Measurements from ENCODE around the gene SLC16A5. TPM values are rescaled to one million over a fixed set of nuclear protein-coding genes. Genes with fewer than 3 reads are reported as not detected.

The SLC16A5 gene
- total RNA-seq, 6 experiments from 2014 or later: 1.2 to 3.7 (median 1.7) TPM

DNA sequence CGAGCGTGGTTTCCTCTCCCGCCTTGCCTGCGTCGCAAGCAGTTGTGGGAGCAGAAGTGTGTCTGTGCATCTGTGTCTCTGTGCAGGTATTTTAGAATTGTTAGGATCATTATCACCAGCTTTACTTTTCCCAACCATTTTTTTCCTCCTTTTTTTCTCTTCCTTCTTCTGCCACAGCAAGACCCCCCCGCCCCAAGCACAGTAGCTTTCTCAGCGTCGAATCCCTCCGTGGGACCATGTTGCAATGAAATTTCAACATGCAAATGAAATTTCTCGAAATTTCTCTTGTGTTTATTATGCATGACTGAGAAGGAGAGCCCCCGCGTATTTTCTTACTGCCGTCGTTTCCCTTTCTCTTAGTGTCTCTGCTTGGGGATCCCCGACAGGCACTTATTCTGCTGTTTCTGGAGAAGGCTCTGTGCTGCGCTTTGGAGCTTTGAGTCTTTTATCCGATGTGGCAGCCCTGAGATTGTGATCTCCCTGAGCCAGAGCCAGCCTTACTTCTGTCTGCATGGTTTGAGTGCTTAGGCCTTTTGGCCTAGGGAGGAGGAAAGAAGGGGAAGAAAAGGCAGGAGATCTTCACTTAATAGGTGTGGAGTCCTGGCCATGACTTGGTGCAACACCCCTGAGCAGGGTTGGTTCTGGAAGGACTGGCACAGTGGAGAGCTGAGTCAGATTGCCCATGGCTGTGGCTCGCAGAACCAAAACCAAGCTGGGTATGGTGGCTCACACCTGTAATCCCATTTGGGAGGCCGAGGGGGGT lies 27.0 kb downstream of the SLC16A5 start:
- Histone ChIP-seq H3K4me1 (peaks cover 0 to 23% (median 2%) of the 10 kb centered on the region in 4 donors), H3K27ac (peak overlapping the region; percentile 62 to 78 (median 62)), H3K27me3 (no peaks in the 10 kb centered on the region), H3K4me3 (peak overlapping the region; percentile 38 to 49 (median 43)), H3K36me3 (no peaks in the 10 kb centered on the region), H3K9me3 (no peaks in the 10 kb centered on the region)
- DNase-seq (no peak), ATAC-seq (no peak)
- intact Hi-C loops (cut with DNase I): loop anchor here (10.0 kb wide), 2 partner anchors 50 to 90 kb away; partner anchors contain the start of gene NUP85 (in 1 of the 2)
- TF ChIP-seq, protein P1, sequence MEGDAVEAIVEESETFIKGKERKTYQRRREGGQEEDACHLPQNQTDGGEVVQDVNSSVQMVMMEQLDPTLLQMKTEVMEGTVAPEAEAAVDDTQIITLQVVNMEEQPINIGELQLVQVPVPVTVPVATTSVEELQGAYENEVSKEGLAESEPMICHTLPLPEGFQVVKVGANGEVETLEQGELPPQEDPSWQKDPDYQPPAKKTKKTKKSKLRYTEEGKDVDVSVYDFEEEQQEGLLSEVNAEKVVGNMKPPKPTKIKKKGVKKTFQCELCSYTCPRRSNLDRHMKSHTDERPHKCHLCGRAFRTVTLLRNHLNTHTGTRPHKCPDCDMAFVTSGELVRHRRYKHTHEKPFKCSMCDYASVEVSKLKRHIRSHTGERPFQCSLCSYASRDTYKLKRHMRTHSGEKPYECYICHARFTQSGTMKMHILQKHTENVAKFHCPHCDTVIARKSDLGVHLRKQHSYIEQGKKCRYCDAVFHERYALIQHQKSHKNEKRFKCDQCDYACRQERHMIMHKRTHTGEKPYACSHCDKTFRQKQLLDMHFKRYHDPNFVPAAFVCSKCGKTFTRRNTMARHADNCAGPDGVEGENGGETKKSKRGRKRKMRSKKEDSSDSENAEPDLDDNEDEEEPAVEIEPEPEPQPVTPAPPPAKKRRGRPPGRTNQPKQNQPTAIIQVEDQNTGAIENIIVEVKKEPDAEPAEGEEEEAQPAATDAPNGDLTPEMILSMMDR (IDR thresholded peaks at IDR 0.05): no peak
- no peak for TF ChIP-seq POLR2A (IDR thresholded peaks at IDR 0.05)
- 38% methylated on average over 13 of the region's 19 CpGs for WGBS (ENCODE audit: insufficient coverage, low coverage, low lambda C conversion rate, missing lambda C conversion rate)

DNA sequence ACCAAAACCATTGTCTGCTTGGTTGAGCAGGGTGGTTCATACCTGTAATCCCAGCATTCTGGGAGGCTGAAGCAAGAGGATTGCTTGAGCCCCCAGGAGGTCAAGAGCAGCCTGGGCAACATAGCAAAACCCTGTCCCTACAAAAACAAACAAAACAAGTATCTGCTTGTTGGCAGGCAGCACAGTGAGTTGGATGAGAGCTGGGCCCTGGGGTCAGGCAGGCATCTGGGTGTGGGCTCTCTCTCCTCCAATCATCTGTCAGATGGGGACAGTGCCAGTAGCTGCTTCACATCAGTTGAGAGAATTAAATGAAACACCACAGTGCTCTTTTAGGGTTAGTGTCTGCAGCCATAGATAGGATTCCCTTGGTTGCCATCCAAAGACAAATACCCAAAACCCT lies 27.8 kb downstream of the SLC16A5 start:
- H3K4me1 ChIP-seq: peaks cover 0 to 21% (median 2%) of the 10 kb centered on the region in 4 donors
- no peak overlapping the region for H3K27ac ChIP-seq
- ATAC-seq: no peak

DNA sequence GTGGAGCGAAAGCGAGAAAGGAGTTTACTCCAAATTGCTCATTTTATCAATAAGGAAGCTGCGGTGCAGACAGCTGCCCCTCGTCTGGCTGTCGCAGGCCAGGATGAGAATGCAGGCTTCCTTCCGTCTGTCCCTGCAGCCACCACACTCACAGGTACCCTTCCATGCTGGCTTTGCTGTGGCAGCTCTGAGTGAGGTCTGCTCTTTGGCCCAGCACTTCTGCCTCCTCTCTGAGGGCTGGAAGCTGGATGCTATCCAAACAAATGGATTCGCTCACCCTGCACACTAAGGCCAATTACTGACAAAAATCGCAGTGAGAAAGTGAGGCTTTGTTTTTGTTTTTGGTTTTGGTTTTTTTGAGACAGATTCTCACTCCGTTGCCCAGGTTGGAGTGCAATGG lies 29.0 kb downstream of the SLC16A5 start:
- Histone ChIP-seq H3K27ac (no peak overlapping the region), H3K27me3 (no peaks in the 10 kb centered on the region), H3K36me3 (no peaks in the 10 kb centered on the region), H3K9me3 (no peaks in the 10 kb centered on the region), H3K4me1 (peaks cover 0 to 16% (median 2%) of the 10 kb centered on the region in 4 donors), H3K4me3 (no peak overlapping the region)
- ATAC-seq: no peak
- WGBS (ENCODE audit: insufficient coverage, low coverage, low lambda C conversion rate, missing lambda C conversion rate): 41% methylated on average over 4 of the region's 9 CpGs
- TF ChIP-seq POLR2A (IDR thresholded peaks at IDR 0.05): no peak
- TF ChIP-seq, protein P1 (IDR thresholded peaks at IDR 0.05): no peak
- intact Hi-C loops (cut with DNase I): loop anchor here (10.0 kb wide), 2 partner anchors 52 to 88 kb away; partner anchors contain the start of gene NUP85 (in 1 of the 2)
- DNase-seq: no peak

More for the DNA sequence above, 27.8 kb downstream of the SLC16A5 start:
- intact Hi-C loops (cut with DNase I): loop anchor here (10.0 kb wide), 2 partner anchors 51 to 89 kb away; partner anchors contain the start of gene NUP85 (in 1 of the 2)
- no peak for TF ChIP-seq POLR2A (IDR thresholded peaks at IDR 0.05)
- TF ChIP-seq, protein P1 (IDR thresholded peaks at IDR 0.05): no peak
- no peaks in the 10 kb centered on the region for H3K27me3 ChIP-seq
- H3K36me3 ChIP-seq: no peaks in the 10 kb centered on the region
- DNase-seq: no peak
- H3K4me3 ChIP-seq: no peak overlapping the region
- no peaks in the 10 kb centered on the region for H3K9me3 ChIP-seq

DNA sequence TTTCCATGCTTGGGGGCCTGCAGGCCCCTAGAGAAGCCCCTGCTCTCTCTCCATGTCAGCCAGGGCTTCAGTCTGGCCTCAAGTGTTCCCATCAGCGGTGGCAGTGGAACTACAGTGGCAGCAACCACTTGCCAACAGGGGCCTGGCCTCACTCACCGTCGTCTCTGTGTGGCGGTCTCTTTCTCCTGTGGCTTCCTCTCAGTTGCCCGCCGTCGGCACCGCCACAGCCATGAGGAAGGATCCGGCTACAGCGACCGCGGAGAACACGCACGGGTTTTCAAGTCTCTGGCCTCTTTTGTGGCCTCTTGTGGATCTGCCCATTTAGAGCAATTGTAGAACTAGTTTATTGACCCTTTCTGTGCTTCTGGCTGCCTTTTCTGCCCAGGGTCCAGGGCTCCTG lies 30.6 kb downstream of the SLC16A5 start:
- TF ChIP-seq, protein P1 (IDR thresholded peaks at IDR 0.05): no peak
- no peak for TF ChIP-seq POLR2A (IDR thresholded peaks at IDR 0.05)
- no CpG with 5 or more reads among the region's 14 CpGs for WGBS (ENCODE audit: insufficient coverage, low coverage, low lambda C conversion rate, missing lambda C conversion rate)
- intact Hi-C loops (cut with DNase I): loop anchor here (10.0 kb wide), 2 partner anchors 54 to 86 kb away; partner anchors contain the start of gene NUP85 (in 1 of the 2)
- Histone ChIP-seq H3K4me1 (peaks cover 0 to 16% (median 2%) of the 10 kb centered on the region in 4 donors), H3K9me3 (no peaks in the 10 kb centered on the region), H3K4me3 (no peak overlapping the region), H3K27me3 (no peaks in the 10 kb centered on the region), H3K27ac (no peak overlapping the region), H3K36me3 (no peaks in the 10 kb centered on the region)
- no peak for DNase-seq
- ATAC-seq: no peak
